Measurements from ENCODE around the gene PPP3CA. TPM values are rescaled to one million over a fixed set of nuclear protein-coding genes. Genes with fewer than 3 reads are reported as not detected.
A peak's percentile ranks its signal among the peaks of the same experiment; 100 is the strongest.

Gene PPP3CA
- total and polyA plus RNA-seq, 2 experiments from 2014 or later = 27.0 to 45.2 TPM

GRCh38 chr4:101156619-101157310 is 190.6 kb downstream of the PPP3CA start:
- no peaks in the 10 kb centered on the region for H3F3A ChIP-seq (replicated peaks; ENCODE audit: low read depth)
- no peak overlapping the region for H3K27ac ChIP-seq (ENCODE audit: low read depth)
- no peak for DNase-seq (ENCODE audit: low spot score)
- peaks cover 28% of the 10 kb centered on the region; the same call in 1 of the 2 replicates for H3K4me1 ChIP-seq (ENCODE audit: insufficient read depth)
- Mint-ChIP-seq H3K9me3 (no peaks in the 10 kb centered on the region), H3K4me1 (peaks cover 54% of the 10 kb centered on the region), H3K27ac (peak overlapping the region; percentile 66; the same call in 1 of the 2 replicates), H3K4me3 (no peak overlapping the region), H3K27me3 (ENCODE audit: insufficient read depth, low read depth, poor library complexity) (peaks cover 2% of the 10 kb centered on the region), H3K36me3 (ENCODE audit: low read depth) (no peaks in the 10 kb centered on the region)
- no peaks in the 10 kb centered on the region for H3K36me3 ChIP-seq (ENCODE audit: insufficient read depth)
- TF ChIP-seq, protein P1, sequence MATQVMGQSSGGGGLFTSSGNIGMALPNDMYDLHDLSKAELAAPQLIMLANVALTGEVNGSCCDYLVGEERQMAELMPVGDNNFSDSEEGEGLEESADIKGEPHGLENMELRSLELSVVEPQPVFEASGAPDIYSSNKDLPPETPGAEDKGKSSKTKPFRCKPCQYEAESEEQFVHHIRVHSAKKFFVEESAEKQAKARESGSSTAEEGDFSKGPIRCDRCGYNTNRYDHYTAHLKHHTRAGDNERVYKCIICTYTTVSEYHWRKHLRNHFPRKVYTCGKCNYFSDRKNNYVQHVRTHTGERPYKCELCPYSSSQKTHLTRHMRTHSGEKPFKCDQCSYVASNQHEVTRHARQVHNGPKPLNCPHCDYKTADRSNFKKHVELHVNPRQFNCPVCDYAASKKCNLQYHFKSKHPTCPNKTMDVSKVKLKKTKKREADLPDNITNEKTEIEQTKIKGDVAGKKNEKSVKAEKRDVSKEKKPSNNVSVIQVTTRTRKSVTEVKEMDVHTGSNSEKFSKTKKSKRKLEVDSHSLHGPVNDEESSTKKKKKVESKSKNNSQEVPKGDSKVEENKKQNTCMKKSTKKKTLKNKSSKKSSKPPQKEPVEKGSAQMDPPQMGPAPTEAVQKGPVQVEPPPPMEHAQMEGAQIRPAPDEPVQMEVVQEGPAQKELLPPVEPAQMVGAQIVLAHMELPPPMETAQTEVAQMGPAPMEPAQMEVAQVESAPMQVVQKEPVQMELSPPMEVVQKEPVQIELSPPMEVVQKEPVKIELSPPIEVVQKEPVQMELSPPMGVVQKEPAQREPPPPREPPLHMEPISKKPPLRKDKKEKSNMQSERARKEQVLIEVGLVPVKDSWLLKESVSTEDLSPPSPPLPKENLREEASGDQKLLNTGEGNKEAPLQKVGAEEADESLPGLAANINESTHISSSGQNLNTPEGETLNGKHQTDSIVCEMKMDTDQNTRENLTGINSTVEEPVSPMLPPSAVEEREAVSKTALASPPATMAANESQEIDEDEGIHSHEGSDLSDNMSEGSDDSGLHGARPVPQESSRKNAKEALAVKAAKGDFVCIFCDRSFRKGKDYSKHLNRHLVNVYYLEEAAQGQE (IDR thresholded peaks at IDR 0.05; ENCODE audit: unreplicated experiment) = no peak
- TF ChIP-seq, protein P2, sequence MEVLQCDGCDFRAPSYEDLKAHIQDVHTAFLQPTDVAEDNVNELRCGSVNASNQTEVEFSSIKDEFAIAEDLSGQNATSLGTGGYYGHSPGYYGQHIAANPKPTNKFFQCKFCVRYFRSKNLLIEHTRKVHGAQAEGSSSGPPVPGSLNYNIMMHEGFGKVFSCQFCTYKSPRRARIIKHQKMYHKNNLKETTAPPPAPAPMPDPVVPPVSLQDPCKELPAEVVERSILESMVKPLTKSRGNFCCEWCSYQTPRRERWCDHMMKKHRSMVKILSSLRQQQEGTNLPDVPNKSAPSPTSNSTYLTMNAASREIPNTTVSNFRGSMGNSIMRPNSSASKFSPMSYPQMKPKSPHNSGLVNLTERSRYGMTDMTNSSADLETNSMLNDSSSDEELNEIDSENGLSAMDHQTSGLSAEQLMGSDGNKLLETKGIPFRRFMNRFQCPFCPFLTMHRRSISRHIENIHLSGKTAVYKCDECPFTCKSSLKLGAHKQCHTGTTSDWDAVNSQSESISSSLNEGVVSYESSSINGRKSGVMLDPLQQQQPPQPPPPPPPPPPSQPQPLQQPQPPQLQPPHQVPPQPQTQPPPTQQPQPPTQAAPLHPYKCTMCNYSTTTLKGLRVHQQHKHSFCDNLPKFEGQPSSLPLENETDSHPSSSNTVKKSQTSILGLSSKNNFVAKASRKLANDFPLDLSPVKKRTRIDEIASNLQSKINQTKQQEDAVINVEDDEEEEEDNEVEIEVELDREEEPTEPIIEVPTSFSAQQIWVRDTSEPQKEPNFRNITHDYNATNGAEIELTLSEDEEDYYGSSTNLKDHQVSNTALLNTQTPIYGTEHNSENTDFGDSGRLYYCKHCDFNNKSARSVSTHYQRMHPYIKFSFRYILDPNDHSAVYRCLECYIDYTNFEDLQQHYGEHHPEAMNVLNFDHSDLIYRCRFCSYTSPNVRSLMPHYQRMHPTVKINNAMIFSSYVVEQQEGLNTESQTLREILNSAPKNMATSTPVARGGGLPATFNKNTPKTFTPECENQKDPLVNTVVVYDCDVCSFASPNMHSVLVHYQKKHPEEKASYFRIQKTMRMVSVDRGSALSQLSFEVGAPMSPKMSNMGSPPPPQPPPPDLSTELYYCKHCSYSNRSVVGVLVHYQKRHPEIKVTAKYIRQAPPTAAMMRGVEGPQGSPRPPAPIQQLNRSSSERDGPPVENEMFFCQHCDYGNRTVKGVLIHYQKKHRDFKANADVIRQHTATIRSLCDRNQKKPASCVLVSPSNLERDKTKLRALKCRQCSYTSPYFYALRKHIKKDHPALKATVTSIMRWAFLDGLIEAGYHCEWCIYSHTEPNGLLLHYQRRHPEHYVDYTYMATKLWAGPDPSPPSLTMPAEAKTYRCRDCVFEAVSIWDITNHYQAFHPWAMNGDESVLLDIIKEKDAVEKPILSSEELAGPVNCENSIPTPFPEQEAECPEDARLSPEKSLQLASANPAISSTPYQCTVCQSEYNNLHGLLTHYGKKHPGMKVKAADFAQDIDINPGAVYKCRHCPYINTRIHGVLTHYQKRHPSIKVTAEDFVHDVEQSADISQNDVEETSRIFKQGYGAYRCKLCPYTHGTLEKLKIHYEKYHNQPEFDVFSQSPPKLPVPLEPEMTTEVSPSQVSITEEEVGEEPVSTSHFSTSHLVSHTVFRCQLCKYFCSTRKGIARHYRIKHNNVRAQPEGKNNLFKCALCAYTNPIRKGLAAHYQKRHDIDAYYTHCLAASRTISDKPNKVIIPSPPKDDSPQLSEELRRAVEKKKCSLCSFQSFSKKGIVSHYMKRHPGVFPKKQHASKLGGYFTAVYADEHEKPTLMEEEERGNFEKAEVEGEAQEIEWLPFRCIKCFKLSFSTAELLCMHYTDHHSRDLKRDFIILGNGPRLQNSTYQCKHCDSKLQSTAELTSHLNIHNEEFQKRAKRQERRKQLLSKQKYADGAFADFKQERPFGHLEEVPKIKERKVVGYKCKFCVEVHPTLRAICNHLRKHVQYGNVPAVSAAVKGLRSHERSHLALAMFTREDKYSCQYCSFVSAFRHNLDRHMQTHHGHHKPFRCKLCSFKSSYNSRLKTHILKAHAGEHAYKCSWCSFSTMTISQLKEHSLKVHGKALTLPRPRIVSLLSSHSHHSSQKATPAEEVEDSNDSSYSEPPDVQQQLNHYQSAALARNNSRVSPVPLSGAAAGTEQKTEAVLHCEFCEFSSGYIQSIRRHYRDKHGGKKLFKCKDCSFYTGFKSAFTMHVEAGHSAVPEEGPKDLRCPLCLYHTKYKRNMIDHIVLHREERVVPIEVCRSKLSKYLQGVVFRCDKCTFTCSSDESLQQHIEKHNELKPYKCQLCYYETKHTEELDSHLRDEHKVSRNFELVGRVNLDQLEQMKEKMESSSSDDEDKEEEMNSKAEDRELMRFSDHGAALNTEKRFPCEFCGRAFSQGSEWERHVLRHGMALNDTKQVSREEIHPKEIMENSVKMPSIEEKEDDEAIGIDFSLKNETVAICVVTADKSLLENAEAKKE (CRISPR knock-in tag; IDR thresholded peaks at IDR 0.05) = no peak
- TF ChIP-seq ZNF331 (CRISPR knock-in tag; IDR thresholded peaks at IDR 0.05; ENCODE audit: low read depth) (no peak), STAT1 (IDR thresholded peaks at IDR 0.05; ENCODE audit: unreplicated experiment) (no peak), ZNF114 (CRISPR knock-in tag; IDR thresholded peaks at IDR 0.05) (no peak), EZH2 (IDR thresholded peaks at IDR 0.05; ENCODE audit: low read depth, unreplicated experiment) (no peak), CTCF (conservative IDR thresholded peaks at IDR 0.05; ENCODE audit: low read depth in 2 of 2) (no peak), CREB1 (CRISPR knock-in tag; IDR thresholded peaks at IDR 0.05; ENCODE audit: low read depth) (no peak), EZH2phosphoT487 (IDR thresholded peaks at IDR 0.05; ENCODE audit: unreplicated experiment) (no peak), POLR2AphosphoS5 (IDR thresholded peaks at IDR 0.05; ENCODE audit: low read depth) (no peak), JUNB (IDR thresholded peaks at IDR 0.05; ENCODE audit: unreplicated experiment) (no peak)
- TF ChIP-seq, protein P3, sequence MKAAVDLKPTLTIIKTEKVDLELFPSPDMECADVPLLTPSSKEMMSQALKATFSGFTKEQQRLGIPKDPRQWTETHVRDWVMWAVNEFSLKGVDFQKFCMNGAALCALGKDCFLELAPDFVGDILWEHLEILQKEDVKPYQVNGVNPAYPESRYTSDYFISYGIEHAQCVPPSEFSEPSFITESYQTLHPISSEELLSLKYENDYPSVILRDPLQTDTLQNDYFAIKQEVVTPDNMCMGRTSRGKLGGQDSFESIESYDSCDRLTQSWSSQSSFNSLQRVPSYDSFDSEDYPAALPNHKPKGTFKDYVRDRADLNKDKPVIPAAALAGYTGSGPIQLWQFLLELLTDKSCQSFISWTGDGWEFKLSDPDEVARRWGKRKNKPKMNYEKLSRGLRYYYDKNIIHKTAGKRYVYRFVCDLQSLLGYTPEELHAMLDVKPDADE (IDR thresholded peaks at IDR 0.05) = no peak
- no peaks in the 10 kb centered on the region for H3K79me2 ChIP-seq (replicated peaks; ENCODE audit: insufficient read depth)
- 0 out of 2 replicates have a peak overlapping the region, but pooled peaks have one; percentile 3 for H3K4me2 ChIP-seq
- H3K27me3 ChIP-seq (ENCODE audit: insufficient read depth) = no peaks in the 10 kb centered on the region
- no peaks in the 10 kb centered on the region for H3K9me2 ChIP-seq (ENCODE audit: insufficient read depth)
- ATAC-seq = no peak
- no peak overlapping the region for H2AFZ ChIP-seq
- no peaks in the 10 kb centered on the region for H4K20me1 ChIP-seq (replicated peaks; ENCODE audit: insufficient read depth)
- no peak overlapping the region for H3K4me3 ChIP-seq
